ENCODE measurements around the gene CAP2. TPM values are rescaled to one million over a fixed set of nuclear protein-coding genes. Genes with fewer than 3 reads are reported as not detected.
"Not testable (repeated sequence)": the region's sequence is repeated elsewhere in the genome, so short reads cannot be mapped to it uniquely, and the experiment has no call there.

The CAP2 gene
- total RNA-seq, 1 donor from 2014 or later = 47.5 TPM

GRCh38 chr6:17527076-17527475 is 133.7 kb downstream of the CAP2 start:
- Histone ChIP-seq H3K36me3 (ENCODE audit: control insufficient read depth in 3 of 3, insufficient read depth in 3 of 3, low read length in 3 of 3) (peaks cover 13 to 23% (median 20%) of the 10 kb centered on the region in 3 donors), H3K27ac (ENCODE audit: low read depth, low read length) (no peak overlapping the region), H3K27me3 (ENCODE audit: control insufficient read depth in 3 of 3, insufficient read depth in 3 of 3, low read length in 3 of 3) (no peaks in the 10 kb centered on the region)

GRCh38 chr6:17530321-17530835 is 137.0 kb downstream of the CAP2 start:
- H3K4me1 ChIP-seq (ENCODE audit: control insufficient read depth in 3 of 3, insufficient read depth in 3 of 3, low read length in 3 of 3) = no peaks in the 10 kb centered on the region
- H3K4me3 ChIP-seq (ENCODE audit: low read length in 3 of 3) = no peak overlapping the region
- H3K27ac ChIP-seq (ENCODE audit: low read depth, low read length) = no peak overlapping the region
- H3K27me3 ChIP-seq (ENCODE audit: control insufficient read depth in 3 of 3, insufficient read depth in 3 of 3, low read length in 3 of 3) = no peaks in the 10 kb centered on the region
- no peaks in the 10 kb centered on the region for H3K9me3 ChIP-seq (ENCODE audit: control insufficient read depth in 3 of 3, low read length in 3 of 3)
- H3K9ac ChIP-seq (ENCODE audit: low read depth in 1 of 3, low read length in 3 of 3) = no peak overlapping the region
- peaks cover 17 to 25% (median 22%) of the 10 kb centered on the region in 3 donors for H3K36me3 ChIP-seq (ENCODE audit: control insufficient read depth in 3 of 3, insufficient read depth in 3 of 3, low read length in 3 of 3)

More at GRCh38 chr6:17527076-17527475, 133.7 kb downstream of the CAP2 start:
- Histone ChIP-seq H3K4me1 (ENCODE audit: control insufficient read depth in 3 of 3, insufficient read depth in 3 of 3, low read length in 3 of 3) (no peaks in the 10 kb centered on the region), H3K9me3 (ENCODE audit: control insufficient read depth in 3 of 3, low read length in 3 of 3) (no peaks in the 10 kb centered on the region), H3K9ac (ENCODE audit: low read depth in 1 of 3, low read length in 3 of 3) (no peak overlapping the region), H3K4me3 (ENCODE audit: low read length in 3 of 3) (no peak overlapping the region)

DNA sequence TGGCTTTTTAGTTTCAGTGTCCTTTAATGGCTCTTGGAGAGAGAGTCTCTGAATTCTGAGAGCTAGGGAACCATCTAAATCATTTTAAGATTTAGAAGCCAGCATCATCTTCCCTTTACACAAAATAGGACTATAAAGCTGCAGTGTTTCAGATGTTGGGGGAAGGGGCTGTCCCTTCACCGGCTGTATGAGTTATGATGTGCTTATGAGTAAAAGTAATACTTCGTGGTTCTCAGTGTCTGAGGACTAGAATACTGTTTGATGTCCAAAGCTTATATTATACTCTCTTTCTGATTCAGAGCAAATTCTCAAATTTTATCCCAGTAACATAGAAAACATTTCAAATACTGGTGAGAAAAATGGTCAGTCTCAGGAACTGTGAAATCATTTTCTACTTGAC is 143.2 kb downstream of the CAP2 start:
- Histone ChIP-seq H3K9ac (ENCODE audit: low read depth in 1 of 3, low read length in 3 of 3) (no peak overlapping the region), H3K9me3 (ENCODE audit: control insufficient read depth in 3 of 3, low read length in 3 of 3) (no peaks in the 10 kb centered on the region), H3K4me1 (ENCODE audit: control insufficient read depth in 3 of 3, insufficient read depth in 3 of 3, low read length in 3 of 3) (no peaks in the 10 kb centered on the region), H3K36me3 (ENCODE audit: control insufficient read depth in 3 of 3, insufficient read depth in 3 of 3, low read length in 3 of 3) (peaks cover 29 to 37% (median 34%) of the 10 kb centered on the region in 3 donors), H3K27me3 (ENCODE audit: control insufficient read depth in 3 of 3, insufficient read depth in 3 of 3, low read length in 3 of 3) (no peaks in the 10 kb centered on the region), H3K4me3 (ENCODE audit: low read length in 3 of 3) (no peak overlapping the region), H3K27ac (ENCODE audit: low read depth, low read length) (no peak overlapping the region)

DNA sequence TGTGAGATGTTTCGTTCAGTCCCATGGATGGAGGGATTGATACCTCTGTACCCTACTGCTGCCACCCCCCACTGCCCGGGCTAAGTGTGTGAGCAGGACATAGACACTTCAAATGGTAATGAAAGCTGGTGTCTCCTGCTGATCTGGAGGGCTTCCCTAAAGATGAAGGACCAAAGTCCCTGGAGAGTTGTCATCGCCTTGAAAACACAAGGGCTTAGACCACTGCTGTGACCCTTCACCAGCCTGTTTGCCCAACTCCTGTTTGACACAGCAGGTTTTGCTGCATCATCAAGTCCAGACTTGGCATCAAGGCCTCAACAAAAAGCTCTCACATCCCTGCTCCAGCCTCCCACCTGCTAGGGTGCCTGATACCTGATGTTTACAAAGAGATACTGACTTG is 148.8 kb downstream of the CAP2 start:
- Histone ChIP-seq H3K27ac (ENCODE audit: low read depth, low read length) (no peak overlapping the region), H3K9me3 (ENCODE audit: control insufficient read depth in 3 of 3, low read length in 3 of 3) (no peaks in the 10 kb centered on the region), H3K27me3 (ENCODE audit: control insufficient read depth in 3 of 3, insufficient read depth in 3 of 3, low read length in 3 of 3) (no peaks in the 10 kb centered on the region), H3K4me3 (ENCODE audit: low read length in 3 of 3) (no peak overlapping the region), H3K36me3 (ENCODE audit: control insufficient read depth in 3 of 3, insufficient read depth in 3 of 3, low read length in 3 of 3) (peaks cover 40 to 51% (median 48%) of the 10 kb centered on the region in 3 donors), H3K9ac (ENCODE audit: low read depth in 1 of 3, low read length in 3 of 3) (no peak overlapping the region), H3K4me1 (ENCODE audit: control insufficient read depth in 3 of 3, insufficient read depth in 3 of 3, low read length in 3 of 3) (no peaks in the 10 kb centered on the region)

- peaks cover 28 to 42% (median 36%) of the 10 kb centered on the region in 3 donors for H3K36me3 ChIP-seq (ENCODE audit: control insufficient read depth in 3 of 3, insufficient read depth in 3 of 3, low read length in 3 of 3)
- not testable (repeated sequence) for H3K4me1 ChIP-seq (ENCODE audit: control insufficient read depth in 3 of 3, insufficient read depth in 3 of 3, low read length in 3 of 3); H3K27me3 ChIP-seq (ENCODE audit: control insufficient read depth in 3 of 3, insufficient read depth in 3 of 3, low read length in 3 of 3); H3K4me3 ChIP-seq (ENCODE audit: low read length in 3 of 3); H3K9ac ChIP-seq (ENCODE audit: low read depth in 1 of 3, low read length in 3 of 3); H3K9me3 ChIP-seq (ENCODE audit: control insufficient read depth in 3 of 3, low read length in 3 of 3); H3K27ac ChIP-seq (ENCODE audit: low read depth, low read length)
These were observed 152.3 kb downstream of the CAP2 start for GRCh38 chr6:17545681-17546080.

DNA sequence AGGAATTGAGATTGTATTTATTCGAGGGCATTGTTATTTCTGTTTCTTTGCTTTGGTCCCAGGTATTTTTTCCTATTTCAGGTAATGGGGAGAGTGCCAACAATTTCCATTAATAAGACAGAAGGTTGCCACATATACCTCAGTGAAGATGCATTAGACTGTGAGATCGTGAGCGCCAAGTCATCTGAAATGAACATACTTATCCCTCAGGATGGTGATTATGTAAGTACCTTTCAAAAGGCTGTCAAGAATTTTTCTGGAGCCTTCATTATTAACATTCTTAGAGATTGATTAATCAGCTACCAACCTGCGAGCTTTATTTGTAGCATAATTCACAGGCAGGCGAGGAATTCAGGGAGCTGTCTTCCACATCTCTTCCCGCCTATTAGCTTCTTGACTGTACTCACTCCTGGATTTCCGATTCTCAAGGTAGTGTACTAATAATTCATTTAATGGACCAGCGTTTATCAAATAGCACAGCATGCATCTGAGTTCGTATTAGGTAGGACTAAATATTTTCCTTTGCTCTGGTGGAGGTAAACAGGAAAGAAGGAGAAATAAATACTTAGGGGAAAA is 158.1 kb downstream of the CAP2 start:
- H3K4me3 ChIP-seq (ENCODE audit: low read length in 3 of 3) = no peak overlapping the region
- H3K9me3 ChIP-seq (ENCODE audit: control insufficient read depth in 3 of 3, low read length in 3 of 3) = no peaks in the 10 kb centered on the region
- H3K27me3 ChIP-seq (ENCODE audit: control insufficient read depth in 3 of 3, insufficient read depth in 3 of 3, low read length in 3 of 3) = no peaks in the 10 kb centered on the region
- H3K4me1 ChIP-seq (ENCODE audit: control insufficient read depth in 3 of 3, insufficient read depth in 3 of 3, low read length in 3 of 3) = no peaks in the 10 kb centered on the region
- H3K27ac ChIP-seq (ENCODE audit: low read depth, low read length) = no peak overlapping the region
- peaks cover 25 to 45% (median 35%) of the 10 kb centered on the region in 3 donors for H3K36me3 ChIP-seq (ENCODE audit: control insufficient read depth in 3 of 3, insufficient read depth in 3 of 3, low read length in 3 of 3)
- no peak overlapping the region for H3K9ac ChIP-seq (ENCODE audit: low read depth in 1 of 3, low read length in 3 of 3)

DNA sequence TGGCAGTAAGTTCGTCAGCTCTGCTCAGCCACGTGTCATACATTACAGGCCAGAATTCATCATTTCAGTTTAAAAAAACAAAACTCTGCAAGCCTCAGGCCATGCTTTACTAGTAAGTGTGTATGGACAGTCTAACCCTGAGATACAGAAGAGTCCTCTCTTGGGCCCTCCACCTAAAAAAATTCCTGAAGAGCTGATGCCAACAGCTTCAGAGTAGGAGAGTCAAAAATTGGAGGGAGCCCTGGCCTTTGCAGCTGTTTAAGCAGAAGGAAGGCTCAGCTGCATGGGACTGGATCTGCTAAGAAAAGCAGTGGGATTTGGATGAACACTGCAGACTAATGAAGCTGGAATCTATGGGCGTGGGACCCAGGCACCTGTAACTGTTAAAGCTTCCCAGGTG is 159.5 kb downstream of the CAP2 start:
- Histone ChIP-seq H3K27ac (ENCODE audit: low read depth, low read length) (no peak overlapping the region), H3K4me1 (ENCODE audit: control insufficient read depth in 3 of 3, insufficient read depth in 3 of 3, low read length in 3 of 3) (no peaks in the 10 kb centered on the region), H3K27me3 (ENCODE audit: control insufficient read depth in 3 of 3, insufficient read depth in 3 of 3, low read length in 3 of 3) (no peaks in the 10 kb centered on the region), H3K36me3 (ENCODE audit: control insufficient read depth in 3 of 3, insufficient read depth in 3 of 3, low read length in 3 of 3) (peaks cover 25 to 48% (median 38%) of the 10 kb centered on the region in 3 donors), H3K9ac (ENCODE audit: low read depth in 1 of 3, low read length in 3 of 3) (no peak overlapping the region), H3K4me3 (ENCODE audit: low read length in 3 of 3) (no peak overlapping the region), H3K9me3 (ENCODE audit: control insufficient read depth in 3 of 3, low read length in 3 of 3) (no peaks in the 10 kb centered on the region)

DNA sequence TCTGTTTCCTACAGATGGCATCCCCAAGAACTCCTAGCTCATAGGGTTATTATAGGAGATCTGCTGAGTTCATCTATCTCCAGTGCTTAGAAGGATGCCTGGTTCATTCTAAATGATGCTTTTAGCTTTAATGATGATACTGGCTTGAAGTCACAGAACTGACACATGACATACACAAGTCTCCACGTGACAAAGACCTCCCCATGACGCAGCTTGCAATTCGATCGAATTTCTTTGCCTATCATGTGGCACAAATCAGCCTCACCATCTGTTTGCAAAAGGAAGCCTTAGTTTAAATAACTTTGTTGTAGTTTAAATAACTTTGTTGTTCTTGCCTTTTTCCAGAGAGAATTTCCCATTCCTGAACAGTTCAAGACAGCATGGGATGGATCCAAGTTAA is 162.6 kb downstream of the CAP2 start:
- Histone ChIP-seq H3K27me3 (ENCODE audit: control insufficient read depth in 3 of 3, insufficient read depth in 3 of 3, low read length in 3 of 3) (no peaks in the 10 kb centered on the region), H3K27ac (ENCODE audit: low read depth, low read length) (no peak overlapping the region), H3K9me3 (ENCODE audit: control insufficient read depth in 3 of 3, low read length in 3 of 3) (no peaks in the 10 kb centered on the region), H3K4me3 (ENCODE audit: low read length in 3 of 3) (no peak overlapping the region), H3K4me1 (ENCODE audit: control insufficient read depth in 3 of 3, insufficient read depth in 3 of 3, low read length in 3 of 3) (no peaks in the 10 kb centered on the region), H3K9ac (ENCODE audit: low read depth in 1 of 3, low read length in 3 of 3) (no peak overlapping the region), H3K36me3 (ENCODE audit: control insufficient read depth in 3 of 3, insufficient read depth in 3 of 3, low read length in 3 of 3) (peaks cover 22 to 42% (median 36%) of the 10 kb centered on the region in 3 donors)

- H3K27me3 ChIP-seq (ENCODE audit: control insufficient read depth in 3 of 3, insufficient read depth in 3 of 3, low read length in 3 of 3) = no peaks in the 10 kb centered on the region
- no peak overlapping the region for H3K9ac ChIP-seq (ENCODE audit: low read depth in 1 of 3, low read length in 3 of 3)
- H3K36me3 ChIP-seq (ENCODE audit: control insufficient read depth in 3 of 3, insufficient read depth in 3 of 3, low read length in 3 of 3) = no peaks in the 10 kb centered on the region
- no peaks in the 10 kb centered on the region for H3K9me3 ChIP-seq (ENCODE audit: control insufficient read depth in 3 of 3, low read length in 3 of 3)
- H3K27ac ChIP-seq (ENCODE audit: low read depth, low read length) = no peak overlapping the region
- no peaks in the 10 kb centered on the region for H3K4me1 ChIP-seq (ENCODE audit: control insufficient read depth in 3 of 3, insufficient read depth in 3 of 3, low read length in 3 of 3)
- H3K4me3 ChIP-seq (ENCODE audit: low read length in 3 of 3) = no peak overlapping the region
These were observed 169.2 kb downstream of the CAP2 start for GRCh38 chr6:17562636-17563035.

GRCh38 chr6:17565399-17565798 is 172.0 kb downstream of the CAP2 start:
- Histone ChIP-seq H3K36me3 (ENCODE audit: control insufficient read depth in 3 of 3, insufficient read depth in 3 of 3, low read length in 3 of 3) (no peaks in the 10 kb centered on the region), H3K4me3 (ENCODE audit: low read length in 3 of 3) (no peak overlapping the region), H3K9me3 (ENCODE audit: control insufficient read depth in 3 of 3, low read length in 3 of 3) (no peaks in the 10 kb centered on the region), H3K27ac (ENCODE audit: low read depth, low read length) (no peak overlapping the region), H3K27me3 (ENCODE audit: control insufficient read depth in 3 of 3, insufficient read depth in 3 of 3, low read length in 3 of 3) (no peaks in the 10 kb centered on the region), H3K9ac (ENCODE audit: low read depth in 1 of 3, low read length in 3 of 3) (no peak overlapping the region), H3K4me1 (ENCODE audit: control insufficient read depth in 3 of 3, insufficient read depth in 3 of 3, low read length in 3 of 3) (no peaks in the 10 kb centered on the region)

Data from skeletal muscle tissue (tissue), 4 donors.